K562 (cell line): ENCODE results near the gene CACNG8. TPM values are rescaled to one million over a fixed set of nuclear protein-coding genes. Genes with fewer than 3 reads are reported as not detected.

Experiments used
- ATAC-seq: fragments of 200-7000 bp; cut with Tn5 transposase; 3 replicates; pipeline ENCODE4 v1.9.1; 2020; ENCODE audit warnings: moderate library complexity
- BruUV-seq: library from RNA; stranded (reverse); fragments of 400-500 nt; replicated peaks from 2 replicates; lab custom pipeline; 2021; lab: Mats Ljungman, UMichigan
- CTCF ChIA-PET: fragments of 300-600 bp; formaldehyde crosslinking; extraction: SDS; loops from one replicate; lab custom pipeline; 2021; ENCODE audit warnings: low intra/inter-chr PET ratio; lab: Yijun Ruan, JAX
- POLR2A ChIA-PET: fragments of 300-600, 350-650 bp; sonication (Branson Sonifier 250); formaldehyde crosslinking; extraction: SDS; loops from one replicate; lab custom pipeline; 2021; ENCODE audit warnings: antibody characterized with exemption, inconsistent platforms; lab: Yijun Ruan, JAX
- DNase-seq, 4 experiments: peaks; one replicate each; pipeline versions ENCODE4 v3.0.0 to v3.0.0-alpha.2; 2011 to 2018; ENCODE audit warnings: low spot score in 3 of 4, mixed read lengths in 3 of 4; ENCODE audit errors: extremely low read depth in 1 of 4
- FAIRE-seq: peaks from 2 replicates; lab custom pipeline; 2011; peaks lifted over from hg19 to GRCh38; lab: Jason Lieb, UNC
- H2AFZ ChIP-seq: 2 replicates; pipeline ENCODE4 v1.6.0; 2011; ENCODE audit warnings: low read depth, low read length, control low read depth, inconsistent platforms
- H3K27ac ChIP-seq: fragments of 200-600 bp; 3 replicates; pipeline ENCODE4 v1.8.0; 2011; ENCODE audit warnings: low read depth, mild to moderate bottlenecking, control low read depth, inconsistent platforms, low read length, moderate library complexity, mixed read lengths; ENCODE audit errors: extremely low read depth
- H3K27me3 ChIP-seq, 2 experiments: fragments of 300-600 bp in 1 of 2; 2 replicates in 1 of 2; 3 replicates in 1 of 2; pipeline versions ENCODE4 v1.6.0 to v1.8.0; 2011; ENCODE audit warnings: inconsistent platforms in 2 of 2, low read length in 2 of 2, mild to moderate bottlenecking in 1 of 2, mixed read lengths in 1 of 2, moderate library complexity in 1 of 2; ENCODE audit not compliant: control insufficient read depth in 2 of 2, insufficient read depth in 2 of 2
- H3K36me3 ChIP-seq: fragments of 300-600 bp; 3 replicates; pipeline ENCODE4 v1.8.0; 2011; ENCODE audit warnings: mild to moderate bottlenecking, low read length, inconsistent platforms; ENCODE audit not compliant: control insufficient read depth, insufficient read depth
- H3K4me1 ChIP-seq, 2 experiments: fragments of 200-600 bp in 1 of 2; replicated peaks in 1 of 2; 2 replicates in 1 of 2; 3 replicates in 1 of 2; pipeline versions ENCODE4 v1.5.1 to v1.8.0; 2011; ENCODE audit warnings: inconsistent platforms in 2 of 2, low read length in 2 of 2, mild to moderate bottlenecking in 1 of 2, mixed read lengths in 1 of 2, moderate library complexity in 1 of 2; ENCODE audit not compliant: control insufficient read depth in 2 of 2, insufficient read depth in 2 of 2
- H3K4me2 ChIP-seq: 2 replicates; pipeline ENCODE4 v1.6.1; 2011; ENCODE audit warnings: low read length, control low read depth, inconsistent platforms, mixed read lengths; ENCODE audit not compliant: insufficient read depth
- H3K4me3 ChIP-seq: fragments of 200-600 bp; sonication (generic), shearing (Covaris generic); 2 replicates; pipeline ENCODE4 v1.5.1; 2016; ENCODE audit warnings: control low read depth, inconsistent platforms
- H3K79me2 ChIP-seq: fragments of 200-600 bp; 3 replicates; pipeline ENCODE4 v1.8.0; 2011; ENCODE audit warnings: low read length, inconsistent platforms; ENCODE audit not compliant: control insufficient read depth, insufficient read depth
- H3K9ac ChIP-seq, 2 experiments: 2 replicates each; pipeline versions ENCODE4 v1.6.0 to v1.6.1; 2011; ENCODE audit warnings: low read depth in 2 of 2, low read length in 2 of 2, control low read depth in 1 of 2, inconsistent platforms in 1 of 2, mild to moderate bottlenecking in 1 of 2, mixed read lengths in 1 of 2; ENCODE audit not compliant: insufficient read depth in 1 of 2
- H3K9me1 ChIP-seq: one replicate; pipeline ENCODE4 v1.6.0; 2011; ENCODE audit warnings: inconsistent platforms, mild to moderate bottlenecking, low read length, moderate library complexity; ENCODE audit not compliant: control insufficient read depth, insufficient read depth
- H3K9me3 ChIP-seq: replicated peaks from 2 replicates; pipeline ENCODE4 v1.5.1; 2011; ENCODE audit warnings: low read depth, low read length, inconsistent platforms; ENCODE audit not compliant: control insufficient read depth, insufficient read depth
- H4K20me1 ChIP-seq: replicated peaks from 2 replicates; pipeline ENCODE4 v1.6.1; 2011; ENCODE audit warnings: low read length, inconsistent platforms, mixed read lengths; ENCODE audit not compliant: control insufficient read depth, insufficient read depth
- C11orf30 ChIP-seq: fragments of 450-650 bp; IDR thresholded peaks from 2 replicates; pipeline ENCODE4 v1.6.1; 2016; ENCODE audit warnings: low read depth, mild to moderate bottlenecking
- GTF2B ChIP-seq: IDR thresholded peaks from 2 replicates; pipeline ENCODE4 v1.6.1; 2011; ENCODE audit not compliant: insufficient read length; ENCODE audit errors: extremely low read depth
- HDAC6 ChIP-seq: IDR thresholded peaks from 2 replicates; pipeline ENCODE4 v1.6.1; 2012; ENCODE audit warnings: low read depth, mild to moderate bottlenecking, control low read depth, inconsistent platforms, low read length, moderate library complexity
- MEF2D ChIP-seq: conservative IDR thresholded peaks from 2 replicates; pipeline ENCODE4 v1.6.1; 2016; ENCODE audit warnings: low read depth, missing genetic modification characterization, missing compliant biosample characterization
- MLLT1 ChIP-seq, 2 experiments: fragments of 450-650 bp; IDR thresholded peaks; 2 replicates each; pipeline ENCODE4 v1.6.1; 2016
- USF1 ChIP-seq: sonication (generic); formaldehyde crosslinking; IDR thresholded peaks from 2 replicates; pipeline ENCODE4 v1.9.0; 2022; ENCODE audit warnings: mild to moderate bottlenecking, missing genetic modification reagents
- XRCC5 ChIP-seq: fragments of 200-400 bp; formaldehyde crosslinking; IDR thresholded peaks from 2 replicates; pipeline ENCODE4 v1.6.1; 2017; ENCODE audit warnings: low read depth, mild to moderate bottlenecking, low read length
- WGBS: fragments of 100-300 bp; shearing (Covaris generic); methylation state at CpG from one replicate; pipeline ENCODE4 v1.1.6; 2016; ENCODE audit warnings: low coverage, mixed read lengths; ENCODE audit not compliant: insufficient coverage; ENCODE audit errors: missing lambda C conversion rate; 5-methylcytosine and 5-hydroxymethylcytosine counted together
- in situ Hi-C: fragments of 300-500 bp; cut with MboI; formaldehyde crosslinking; loops from 4 replicates; pipeline ENCODE4 v1.15.0; 2018; ENCODE audit warnings: inconsistent platforms, mixed read lengths
- intact Hi-C: fragments of 100-400 bp; cut with micrococcal nuclease; formaldehyde crosslinking; loops from 2 replicates; pipeline ENCODE4 v1.14.2; 2022
- polyA plus RNA-seq, 8 experiments: library from polyadenylated mRNA; depleted of rRNA in 4 of 8; stranded (reverse) in 5 of 8; unstranded in 3 of 8; fragments of >200 nt; fragmentation: Nextera tagmentation in 2 of 8; fragmentation: Illumina TruSeq in 1 of 8; extraction: Ambion mirVana in 2 of 8; extraction: Trizol in 1 of 8; gene quantifications; 2 replicates each; pipeline versions ENCODE4 v1.2.1 to v1.2.3, GENCODE V29; 2011 to 2014; ENCODE audit warnings: inconsistent platforms in 1 of 8, missing spikeins in 1 of 8
- total RNA-seq, 7 experiments: library from RNA; depleted of rRNA in 6 of 7; stranded (reverse); fragments of >200 nt in 6 of 7; fragmentation: Illumina TruSeq in 2 of 7; extraction: Trizol in 2 of 7; gene quantifications; 2 replicates each; pipeline versions ENCODE4 v1.2.1 to v1.2.3, GENCODE V29; 2011 to 2021; ENCODE audit warnings: low replicate concordance in 1 of 7

The CACNG8 gene
- total and polyA plus RNA-seq, 9 of the 15 experiments (the other 6 are each of a cell fraction or from before 2014, with no cell fraction given): 0.02 to 0.05 TPM; not detected in 7

GRCh38 chr19:53983457-53984289, 20.9 kb downstream of the CACNG8 start (continued):
- no peak for TF ChIP-seq XRCC5

- no peak for DNase-seq
- intact Hi-C loops: no loop called here
- 9% methylated on average over 5 of the region's 6 CpGs for WGBS
- in situ Hi-C loops: no loop called here
- Histone ChIP-seq H3K4me2 (no peak overlapping the region), H3K9me3 (no peaks in the 10 kb centered on the region), H3K4me1 (peaks cover 0 to 7% of the 10 kb centered on the region in 2 experiments; a peak in 2 of 5 replicates), H3K27me3 (peaks cover 9 to 33% of the 10 kb centered on the region in 2 experiments)
- POLR2A ChIA-PET: no interaction called here
- CTCF ChIA-PET: no interaction called here
- TF ChIP-seq HDAC6 (no peak), GTF2B (no peak), MLLT1 (IDR thresholded peaks at IDR 0.05) (no peak), C11orf30 (no peak), USF1 (CRISPR knock-in tag) (no peak), MEF2D (tag) (no peak)
- TF ChIP-seq, all 486 proteins: peak for 0
- no peak overlapping the region for H3K4me3 ChIP-seq
- no peaks in the 10 kb centered on the region for H3K36me3 ChIP-seq
- no peaks in the 10 kb centered on the region for H3K79me2 ChIP-seq
- no peaks in the 10 kb centered on the region for H3K9me1 ChIP-seq
- no peak overlapping the region for H2AFZ ChIP-seq
- FAIRE-seq: no peak
- H4K20me1 ChIP-seq: no peaks in the 10 kb centered on the region; the same call in 1 of the 2 replicates
- H3K9ac ChIP-seq: no peak overlapping the region
- no peak overlapping the region for H3K27ac ChIP-seq
- BruUV-seq: no TSS peak
- no peak for ATAC-seq
Observed at GRCh38 chr19:53985863-53986262, 23.1 kb downstream of the CACNG8 start.
